ENCODE results near the gene CCR1. TPM values are rescaled to one million over a fixed set of nuclear protein-coding genes. Genes with fewer than 3 reads are reported as not detected.

CCR1 gene
- under 1 TPM; 0.14 to 0.16 TPM for total RNA-seq

GRCh38 chr3:46208167-46208704, at the start of gene CCR1:
TSS of gene CCR1 (minus strand) at chr3:46208313. CDS start at chr3:46204313, 4,000 bp downstream.
- CTCF ChIA-PET = interaction anchor here (0.8 to 1.4 kb wide), 10 partner anchors 10 to 468 kb away, joined by 3 to 9 read pairs (median 4); partner anchors contain the start of gene CCR5
- DNase-seq (peak; percentile 77), ATAC-seq (peak; percentile 73)
- H3K27ac Mint-ChIP-seq = no peak within 1 kb of the TSS
- no peaks in the 10 kb centered on the region for H3K36me3 Mint-ChIP-seq (ENCODE audit: low read depth)
- POLR2A ChIA-PET = interaction anchor here (1.4 kb wide), 1 partner anchor 10 kb away, joined by 3 read pairs; no protein-coding TSS in a partner anchor
- peaks cover 16% of the 10 kb centered on the region for H3K4me1 Mint-ChIP-seq
- H3K9me3 Mint-ChIP-seq (ENCODE audit: low read depth) = no peaks in the 10 kb centered on the region
- intact Hi-C loops (cut with DNase I, micrococcal nuclease) = loop anchor here (2.0 to 5.0 kb wide), 3 partner anchors 84 to 163 kb away; partner anchors contain the start of gene CCR5 (in 1 of the 2)
- peaks cover 2% of the 10 kb centered on the region for H3K27me3 Mint-ChIP-seq
- no peak within 1 kb of the TSS for H3K4me3 Mint-ChIP-seq

DNA sequence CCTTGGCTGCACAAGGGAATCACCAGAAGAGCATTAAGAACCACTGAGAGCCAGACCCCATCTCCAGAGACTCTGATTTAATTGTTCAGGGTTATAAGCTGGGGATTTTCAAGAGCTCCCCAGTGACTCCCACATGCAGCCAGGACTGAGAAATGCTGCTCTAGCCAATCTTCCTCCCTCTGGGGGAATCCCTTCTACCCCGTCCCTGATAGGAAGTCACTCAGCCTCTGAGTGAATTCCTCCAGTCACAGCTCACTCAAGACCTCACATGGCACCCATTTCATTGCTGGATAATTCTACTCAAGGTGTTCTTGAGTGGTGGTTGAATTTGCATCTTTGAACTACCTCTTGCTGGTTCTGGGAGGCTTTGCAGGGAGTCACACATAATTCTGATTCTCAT, 44.9 kb upstream of the CCR1 start:
- ChIA-PET CTCF (interaction anchor here (0.6 to 1.1 kb wide), 2 partner anchors 24 to 102 kb away, joined by 3 read pairs; no protein-coding TSS in a partner anchor), POLR2A (no interaction called here)
- peaks cover 12% of the 10 kb centered on the region for H3K27me3 Mint-ChIP-seq
- intact Hi-C loops (cut with DNase I, micrococcal nuclease) = no loop called here
- DNase-seq (no peak), ATAC-seq (peak; percentile 55)
- H3K4me3 Mint-ChIP-seq = no peak overlapping the region
- no peaks in the 10 kb centered on the region for H3K4me1 Mint-ChIP-seq
- H3K36me3 Mint-ChIP-seq (ENCODE audit: low read depth) = no peaks in the 10 kb centered on the region
- no peaks in the 10 kb centered on the region for H3K9me3 Mint-ChIP-seq (ENCODE audit: low read depth)
- H3K27ac Mint-ChIP-seq = no peak overlapping the region

- ATAC-seq (no peak), DNase-seq (no peak)
- CTCF ChIA-PET = interaction anchor here (0.7 to 1.4 kb wide), 3 partner anchors 100 to 133 kb away, joined by 3 to 4 read pairs (median 4); no protein-coding TSS in a partner anchor
- no peaks in the 10 kb centered on the region for H3K36me3 Mint-ChIP-seq (ENCODE audit: low read depth)
- no peaks in the 10 kb centered on the region for H3K9me3 Mint-ChIP-seq (ENCODE audit: low read depth)
- H3K27ac Mint-ChIP-seq = no peak overlapping the region
- H3K4me3 Mint-ChIP-seq = no peak overlapping the region
- intact Hi-C loops (cut with DNase I, micrococcal nuclease) = no loop called here
- peaks cover 9% of the 10 kb centered on the region for H3K27me3 Mint-ChIP-seq
- H3K4me1 Mint-ChIP-seq = no peaks in the 10 kb centered on the region
- POLR2A ChIA-PET = no interaction called here
Measured at GRCh38 chr3:46245146-46245545, 37.0 kb upstream of the CCR1 start.

DNA sequence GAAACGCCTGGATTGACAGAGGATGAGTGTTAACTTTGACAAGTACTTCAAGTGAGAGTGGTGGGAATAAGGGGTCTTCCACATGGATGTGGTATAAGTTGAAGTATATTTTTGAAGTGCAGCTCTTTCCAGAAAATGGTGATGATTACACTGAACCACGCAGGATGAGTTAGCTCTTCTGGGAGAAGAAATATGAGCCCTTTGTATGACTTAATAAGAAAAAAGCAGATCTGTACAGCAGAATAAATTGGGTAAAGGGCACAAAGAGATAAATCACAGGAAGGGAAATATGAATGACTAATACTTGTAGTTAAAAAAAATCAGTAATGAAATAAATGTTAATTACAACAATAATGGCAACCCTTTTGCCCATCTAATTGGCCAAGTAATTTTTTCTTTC, 35.4 kb upstream of the CCR1 start:
- peaks cover 13% of the 10 kb centered on the region for H3K27me3 Mint-ChIP-seq
- H3K27ac Mint-ChIP-seq = no peak overlapping the region
- H3K4me3 Mint-ChIP-seq = no peak overlapping the region
- no peaks in the 10 kb centered on the region for H3K36me3 Mint-ChIP-seq (ENCODE audit: low read depth)
- H3K9me3 Mint-ChIP-seq (ENCODE audit: low read depth) = no peaks in the 10 kb centered on the region
- DNase-seq = no peak
- ATAC-seq = no peak
- intact Hi-C loops (cut with DNase I, micrococcal nuclease) = no loop called here
- POLR2A ChIA-PET = no interaction called here
- CTCF ChIA-PET = interaction anchor here (1.2 kb wide), 1 partner anchor 165 kb away, joined by 7 read pairs; no protein-coding TSS in a partner anchor
- no peaks in the 10 kb centered on the region for H3K4me1 Mint-ChIP-seq

DNA sequence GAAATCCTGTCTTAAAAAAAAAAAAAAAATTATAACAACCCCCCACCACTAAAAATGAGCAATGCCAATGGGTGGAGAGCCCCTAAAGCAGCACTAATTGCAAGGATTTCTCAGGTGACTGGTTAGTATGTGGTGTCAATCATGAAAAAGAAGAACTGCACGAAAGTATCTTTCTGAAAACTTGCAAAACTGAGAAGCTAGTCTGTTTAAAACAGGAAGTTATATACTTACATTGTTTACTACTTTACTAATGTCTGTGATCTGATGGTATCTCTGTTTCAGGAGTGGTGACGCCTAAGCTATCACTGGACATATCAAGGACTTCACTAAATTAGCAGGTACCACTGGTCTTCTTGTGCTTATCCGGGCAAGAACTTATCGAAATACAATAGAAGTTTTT, 34.0 kb upstream of the CCR1 start, which contains the start of gene CCR3:
Gene CCR3 (plus strand): TSS at position 341 of the 400 bp plus-strand sequence. CDS start 22,699 bp downstream, outside the sequence.
- Mint-ChIP-seq H3K4me3 (no peak within 1 kb of the TSS), H3K27me3 (peaks cover 19% of the 10 kb centered on the region), H3K9me3 (ENCODE audit: low read depth) (no peaks in the 10 kb centered on the region), H3K4me1 (no peaks in the 10 kb centered on the region), H3K36me3 (ENCODE audit: low read depth) (no peaks in the 10 kb centered on the region), H3K27ac (no peak within 1 kb of the TSS)
- POLR2A ChIA-PET = no interaction called here
- ATAC-seq (no peak), DNase-seq (no peak)
- CTCF ChIA-PET = interaction anchor here (0.7 to 1.4 kb wide), 4 partner anchors 56 to 247 kb away, joined by 3 read pairs; no protein-coding TSS in a partner anchor
- intact Hi-C loops (cut with DNase I, micrococcal nuclease) = no loop called here

DNA sequence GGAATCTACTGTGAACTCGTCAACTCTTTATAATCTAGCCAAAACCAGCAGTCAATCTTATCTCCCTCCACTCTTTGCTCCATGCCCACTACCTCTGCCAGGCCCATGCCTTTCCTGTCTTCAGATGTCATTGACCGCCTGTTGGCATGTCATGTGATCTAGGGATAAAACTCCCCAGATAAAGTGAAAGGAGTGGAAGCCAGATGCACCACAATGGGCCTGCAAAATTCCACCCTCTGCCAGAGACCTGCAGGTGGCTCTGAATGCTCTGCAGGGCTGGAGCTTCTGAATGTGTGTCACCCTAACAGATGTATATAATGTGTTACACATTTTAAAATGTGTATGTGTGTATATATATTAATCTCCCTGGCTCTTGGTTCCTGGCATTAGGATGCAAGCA, 31.8 kb upstream of the CCR1 start:
- DNase-seq (no peak), ATAC-seq (no peak)
- Mint-ChIP-seq H3K36me3 (ENCODE audit: low read depth) (no peaks in the 10 kb centered on the region), H3K27ac (no peak overlapping the region), H3K4me3 (no peak overlapping the region), H3K9me3 (ENCODE audit: low read depth) (no peaks in the 10 kb centered on the region), H3K4me1 (no peaks in the 10 kb centered on the region), H3K27me3 (peaks cover 22% of the 10 kb centered on the region)
- CTCF ChIA-PET = interaction anchor here (0.5 to 1.2 kb wide), 3 partner anchors 27 to 727 kb away, joined by 3 read pairs; no protein-coding TSS in a partner anchor
- intact Hi-C loops (cut with DNase I, micrococcal nuclease) = no loop called here
- POLR2A ChIA-PET = no interaction called here

- POLR2A ChIA-PET = no interaction called here
- CTCF ChIA-PET = interaction anchor here (0.5 to 1.2 kb wide), 5 partner anchors 26 to 1082 kb away, joined by 3 read pairs; no protein-coding TSS in a partner anchor
- ATAC-seq (no peak), DNase-seq (no peak)
- Mint-ChIP-seq H3K27me3 (peaks cover 22% of the 10 kb centered on the region), H3K9me3 (ENCODE audit: low read depth) (no peaks in the 10 kb centered on the region), H3K27ac (no peak overlapping the region), H3K4me3 (no peak overlapping the region), H3K4me1 (no peaks in the 10 kb centered on the region), H3K36me3 (ENCODE audit: low read depth) (no peaks in the 10 kb centered on the region)
- intact Hi-C loops (cut with DNase I, micrococcal nuclease) = no loop called here
Measured at GRCh38 chr3:46239301-46239938, 31.3 kb upstream of the CCR1 start.

DNA sequence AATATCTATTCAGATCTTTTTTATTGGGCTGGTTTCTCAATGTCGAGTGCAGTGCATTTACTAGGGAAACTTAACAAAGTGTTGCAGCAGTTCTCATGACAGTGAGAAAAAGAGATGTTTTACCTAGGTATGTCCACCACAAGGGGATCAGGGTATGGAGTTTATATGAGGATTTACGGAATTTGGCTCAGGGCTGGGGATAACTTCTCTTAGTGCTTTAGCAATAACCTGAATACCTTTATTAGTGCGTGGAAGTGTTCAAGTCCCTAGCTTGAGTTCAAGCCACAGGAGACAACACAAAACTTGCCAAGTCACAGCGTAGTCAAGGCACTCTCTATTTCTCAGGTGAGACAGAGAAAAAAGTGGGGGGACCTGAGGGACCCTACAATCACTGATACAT, 30.3 kb upstream of the CCR1 start:
- CTCF ChIA-PET = interaction anchor here (0.6 to 1.2 kb wide), 2 partner anchors 25 to 1081 kb away, joined by 3 read pairs; no protein-coding TSS in a partner anchor

DNA sequence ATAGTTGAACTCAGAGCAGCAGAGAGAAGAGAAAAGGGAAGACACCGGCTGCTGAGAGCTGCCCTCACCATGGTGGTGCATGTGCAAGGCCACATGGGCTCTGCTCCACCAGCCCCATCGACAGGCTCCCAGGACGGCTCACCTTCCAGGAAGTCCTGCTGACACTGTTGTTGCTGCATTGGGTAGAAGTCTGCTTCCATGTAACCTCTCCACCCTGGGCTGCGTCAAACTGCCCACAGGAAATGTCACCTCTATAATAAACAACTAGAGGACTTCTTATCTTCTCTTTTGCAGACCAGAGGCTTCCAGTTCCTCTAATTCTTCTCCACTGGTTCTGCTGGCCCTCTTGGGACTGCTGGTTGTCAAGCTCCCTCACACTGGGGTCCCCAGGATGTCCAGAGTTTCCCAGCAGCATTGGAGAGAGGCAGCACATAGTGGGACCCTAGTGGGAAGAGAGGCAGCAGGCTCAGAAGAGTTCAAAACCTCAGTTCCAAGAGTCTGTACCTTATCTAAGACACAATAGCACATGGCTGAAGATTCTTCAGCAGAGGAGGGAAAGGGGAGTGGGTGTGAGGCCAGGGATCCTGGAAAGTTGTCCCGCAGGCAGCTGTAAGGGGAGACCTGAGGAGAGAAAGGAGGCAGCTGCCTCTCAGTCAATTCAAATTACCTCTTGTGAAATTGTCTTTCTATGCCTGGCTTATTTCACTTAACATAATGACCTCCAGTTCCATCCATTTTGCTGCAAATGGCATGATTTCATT, 28.4 kb upstream of the CCR1 start:
- intact Hi-C loops (cut with DNase I, micrococcal nuclease) = no loop called here
- no peaks in the 10 kb centered on the region for H3K9me3 Mint-ChIP-seq (ENCODE audit: low read depth)
- POLR2A ChIA-PET = no interaction called here
- no peaks in the 10 kb centered on the region for H3K36me3 Mint-ChIP-seq (ENCODE audit: low read depth)
- peaks cover 21% of the 10 kb centered on the region for H3K27me3 Mint-ChIP-seq
- DNase-seq (no peak), ATAC-seq (no peak)
- CTCF ChIA-PET = interaction anchor here (1.2 kb wide), 1 partner anchor 136 kb away, joined by 4 read pairs; no protein-coding TSS in a partner anchor
- no peak overlapping the region for H3K4me3 Mint-ChIP-seq
- no peak overlapping the region for H3K27ac Mint-ChIP-seq
- no peaks in the 10 kb centered on the region for H3K4me1 Mint-ChIP-seq

More for the DNA sequence above, 30.3 kb upstream of the CCR1 start:
- no peak overlapping the region for H3K27ac Mint-ChIP-seq
- no peaks in the 10 kb centered on the region for H3K36me3 Mint-ChIP-seq (ENCODE audit: low read depth)
- POLR2A ChIA-PET = no interaction called here
- no peaks in the 10 kb centered on the region for H3K4me1 Mint-ChIP-seq
- peaks cover 20% of the 10 kb centered on the region for H3K27me3 Mint-ChIP-seq
- no peak overlapping the region for H3K4me3 Mint-ChIP-seq
- intact Hi-C loops (cut with DNase I, micrococcal nuclease) = no loop called here
- H3K9me3 Mint-ChIP-seq (ENCODE audit: low read depth) = no peaks in the 10 kb centered on the region
- ATAC-seq = no peak
- no peak for DNase-seq

DNA sequence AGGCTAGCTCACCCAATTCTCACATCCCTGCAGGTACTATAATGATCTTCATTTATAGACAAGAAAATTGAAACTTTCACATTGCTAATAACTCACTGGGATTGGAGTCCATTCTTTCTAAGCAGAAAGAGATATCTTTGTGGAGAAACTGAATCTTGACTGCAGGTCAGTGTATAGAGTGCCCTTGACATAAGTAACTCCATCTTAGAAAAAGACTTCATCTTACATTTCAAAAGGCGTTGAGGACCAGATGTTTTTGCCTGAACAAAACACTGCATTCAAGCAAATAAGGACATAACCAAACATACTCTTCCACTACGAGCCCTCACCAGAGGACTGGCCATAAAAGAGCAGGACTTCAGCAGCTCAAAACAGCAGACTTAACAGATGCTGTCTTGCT, 27.3 kb upstream of the CCR1 start:
- Mint-ChIP-seq H3K36me3 (ENCODE audit: low read depth) (no peaks in the 10 kb centered on the region), H3K4me1 (no peaks in the 10 kb centered on the region), H3K27ac (no peak overlapping the region), H3K27me3 (peaks cover 19% of the 10 kb centered on the region), H3K9me3 (ENCODE audit: low read depth) (no peaks in the 10 kb centered on the region), H3K4me3 (no peak overlapping the region)
- intact Hi-C loops (cut with DNase I, micrococcal nuclease) = no loop called here
- DNase-seq = no peak
- ChIA-PET POLR2A (no interaction called here), CTCF (interaction anchor here (0.5 kb wide), 1 partner anchor 28 kb away, joined by 3 read pairs; no protein-coding TSS in a partner anchor)
- no peak for ATAC-seq

- ChIA-PET POLR2A (no interaction called here), CTCF (interaction anchor here (0.9 kb wide), 1 partner anchor 25 kb away, joined by 4 read pairs; the partner anchor contains the start of gene CCR1)
- peaks cover 17% of the 10 kb centered on the region for H3K27me3 Mint-ChIP-seq
- no peak overlapping the region for H3K4me3 Mint-ChIP-seq
- intact Hi-C loops (cut with DNase I, micrococcal nuclease) = no loop called here
- DNase-seq = no peak
- H3K4me1 Mint-ChIP-seq = no peaks in the 10 kb centered on the region
- H3K27ac Mint-ChIP-seq = no peak overlapping the region
- H3K9me3 Mint-ChIP-seq (ENCODE audit: low read depth) = no peaks in the 10 kb centered on the region
- no peak for ATAC-seq
- H3K36me3 Mint-ChIP-seq (ENCODE audit: low read depth) = no peaks in the 10 kb centered on the region
Measured at GRCh38 chr3:46233194-46233593, 25.1 kb upstream of the CCR1 start.

All from activated CD4-positive, alpha-beta T cell treated with anti-CD3 and anti-CD28 coated beads for 36 hours (primary cell).